ENCODE measurements around the gene TRIP4. TPM values are rescaled to one million over a fixed set of nuclear protein-coding genes. Genes with fewer than 3 reads are reported as not detected.
A peak's percentile ranks its signal among the peaks of the same experiment; 100 is the strongest.
"Not testable (repeated sequence)": the region's sequence is repeated elsewhere in the genome, so short reads cannot be mapped to it uniquely, and the experiment has no call there.

The TRIP4 gene
- total RNA-seq, 1 donor from 2014 or later, result 21.7 TPM

DNA sequence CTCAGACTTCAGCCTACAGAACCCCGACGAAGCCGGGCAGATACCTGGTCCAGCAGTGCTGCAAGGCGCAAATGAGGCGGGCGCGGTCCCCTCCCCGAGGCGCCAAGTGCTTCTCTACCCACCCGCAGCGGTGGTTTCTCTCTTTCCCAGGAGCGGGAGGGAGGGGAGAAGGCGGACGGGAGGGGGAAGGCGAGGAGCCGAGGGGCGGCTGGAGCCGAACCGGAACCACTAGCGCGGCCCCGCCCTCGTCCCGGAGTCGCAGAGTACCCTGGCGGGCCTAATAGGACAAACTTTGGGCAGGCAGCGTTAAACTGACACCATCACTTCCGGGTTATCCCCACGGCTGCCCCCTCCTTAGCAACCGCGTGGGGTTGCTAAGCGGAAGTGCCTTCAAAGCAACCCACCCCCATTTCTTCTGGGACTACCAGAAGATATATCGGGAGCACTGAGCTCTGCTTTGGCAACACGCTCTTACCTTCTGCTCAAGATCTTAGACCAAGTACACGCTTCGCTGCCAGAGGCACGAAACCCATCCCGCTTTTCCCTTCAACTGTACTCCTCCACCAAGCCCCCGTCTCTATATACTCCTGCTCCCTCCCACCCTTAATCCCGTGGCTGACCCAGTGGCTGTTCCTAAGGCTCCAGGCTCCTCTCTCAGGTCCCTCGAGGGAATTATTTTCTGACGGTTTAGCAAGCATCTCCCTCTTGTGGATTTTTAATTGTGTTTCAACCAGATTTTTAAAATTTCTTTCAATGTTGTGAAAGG is 31.5 kb upstream of the TRIP4 start, which contains the start of gene CSNK1G1:
TSS of gene CSNK1G1 (minus strand) at position 230 of the 766 bp plus-strand sequence. CDS start 55,674 bp downstream, outside the sequence.
- peak within 1 kb of the TSS; percentile 97 for H3K27ac Mint-ChIP-seq
- no peaks in the 10 kb centered on the region for H3K9me3 Mint-ChIP-seq
- peaks cover 19% of the 10 kb centered on the region for H3K4me1 Mint-ChIP-seq (ENCODE audit: low read depth)
- no peaks in the 10 kb centered on the region for H3K27me3 Mint-ChIP-seq (ENCODE audit: insufficient read depth)
- no peaks in the 10 kb centered on the region for H3K36me3 Mint-ChIP-seq (ENCODE audit: low read depth)
- intact Hi-C loops (cut with micrococcal nuclease), result loop anchor here (1.0 kb wide), 6 partner anchors 25 to 263 kb away; partner anchors contain the start of genes CIAO2A, PCLAF, PPIB and TRIP4
- peak; percentile 87 for DNase-seq (ENCODE audit: low spot score)
- peak within 1 kb of the TSS; percentile 96 for H3K4me3 Mint-ChIP-seq

GRCh38 chr15:64356710-64357040 is 31.0 kb upstream of the TRIP4 start:
- no peak for DNase-seq (ENCODE audit: low spot score)

GRCh38 chr15:64361259-64361658 is 26.4 kb upstream of the TRIP4 start:
- no peaks in the 10 kb centered on the region for H3K9me3 Mint-ChIP-seq
- no peak overlapping the region for H3K4me3 Mint-ChIP-seq
- intact Hi-C loops (cut with micrococcal nuclease), result no loop called here
- peaks cover 6% of the 10 kb centered on the region for H3K4me1 Mint-ChIP-seq (ENCODE audit: low read depth)
- H3K36me3 Mint-ChIP-seq (ENCODE audit: low read depth), result no peaks in the 10 kb centered on the region
- DNase-seq (ENCODE audit: low spot score), result no peak
- H3K27ac Mint-ChIP-seq, result no peak overlapping the region
- no peaks in the 10 kb centered on the region for H3K27me3 Mint-ChIP-seq (ENCODE audit: insufficient read depth)

More at GRCh38 chr15:64356710-64357040, 31.0 kb upstream of the TRIP4 start:
- Mint-ChIP-seq H3K4me3 (peak overlapping the region; percentile 96), H3K9me3 (no peaks in the 10 kb centered on the region), H3K4me1 (ENCODE audit: low read depth) (peaks cover 19% of the 10 kb centered on the region), H3K36me3 (ENCODE audit: low read depth) (no peaks in the 10 kb centered on the region), H3K27me3 (ENCODE audit: insufficient read depth) (no peaks in the 10 kb centered on the region), H3K27ac (peak overlapping the region; percentile 97)
- intact Hi-C loops (cut with micrococcal nuclease), result loop anchor here (1.0 kb wide), 6 partner anchors 25 to 263 kb away; partner anchors contain the start of genes CIAO2A, PCLAF, PPIB and TRIP4

- intact Hi-C loops (cut with micrococcal nuclease), result no loop called here
Measured at GRCh38 chr15:64369078-64369607, 18.5 kb upstream of the TRIP4 start.

DNA sequence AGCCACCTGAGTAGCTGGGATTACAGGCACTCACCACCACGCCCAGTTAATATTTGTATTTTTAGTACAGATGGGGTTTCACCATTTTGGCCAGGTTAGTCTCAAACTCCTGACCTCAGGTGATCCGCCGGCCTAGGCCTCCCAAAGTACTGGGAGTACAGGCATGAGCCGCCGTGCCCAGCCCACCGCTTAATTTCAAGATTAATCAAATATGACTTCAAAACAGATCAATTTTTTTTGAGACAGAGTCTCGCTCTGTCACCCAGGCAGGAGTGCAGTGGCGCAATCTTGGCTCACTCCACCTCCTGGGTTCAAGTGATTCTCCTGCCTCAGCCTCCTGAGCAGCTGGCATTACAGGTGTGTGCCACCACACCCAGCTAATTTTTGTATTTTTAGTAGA is 16.3 kb upstream of the TRIP4 start:
- H3K4me3 Mint-ChIP-seq; intact Hi-C loops (cut with micrococcal nuclease); H3K27ac Mint-ChIP-seq; H3K27me3 Mint-ChIP-seq (ENCODE audit: insufficient read depth); H3K9me3 Mint-ChIP-seq; DNase-seq (ENCODE audit: low spot score): not testable (repeated sequence)
- peaks cover 23% of the 10 kb centered on the region for H3K36me3 Mint-ChIP-seq (ENCODE audit: low read depth)
- peaks cover 13% of the 10 kb centered on the region for H3K4me1 Mint-ChIP-seq (ENCODE audit: low read depth)

More at GRCh38 chr15:64369078-64369607, 18.5 kb upstream of the TRIP4 start:
- peaks cover 13% of the 10 kb centered on the region for H3K4me1 Mint-ChIP-seq (ENCODE audit: low read depth)
- no peaks in the 10 kb centered on the region for H3K27me3 Mint-ChIP-seq (ENCODE audit: insufficient read depth)
- no peak overlapping the region for H3K4me3 Mint-ChIP-seq
- H3K27ac Mint-ChIP-seq, result no peak overlapping the region
- no peak for DNase-seq (ENCODE audit: low spot score)
- no peaks in the 10 kb centered on the region for H3K9me3 Mint-ChIP-seq
- peaks cover 16% of the 10 kb centered on the region for H3K36me3 Mint-ChIP-seq (ENCODE audit: low read depth)

DNA sequence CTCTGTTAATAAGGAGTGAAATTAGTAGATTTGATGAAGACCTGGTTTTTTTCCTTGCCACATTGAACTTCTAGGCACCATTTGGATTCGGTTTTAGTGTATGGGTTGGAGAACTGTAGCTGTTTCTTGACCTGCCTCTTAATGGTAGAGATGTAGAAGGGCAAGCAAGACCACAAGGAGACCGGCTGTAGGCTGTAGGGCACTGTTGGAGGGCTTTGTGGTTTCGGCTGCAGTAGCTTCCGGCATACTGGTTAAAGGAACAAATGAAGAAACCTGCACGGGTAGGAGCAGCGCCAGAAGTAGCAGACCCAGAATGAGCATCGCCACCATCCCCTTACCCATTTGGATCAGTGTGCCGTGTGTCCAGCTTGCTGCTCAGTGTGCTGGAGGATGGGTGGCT is 14.3 kb upstream of the TRIP4 start:
- no peaks in the 10 kb centered on the region for H3K9me3 Mint-ChIP-seq
- intact Hi-C loops (cut with micrococcal nuclease), result no loop called here
- no peaks in the 10 kb centered on the region for H3K27me3 Mint-ChIP-seq (ENCODE audit: insufficient read depth)
- peaks cover 24% of the 10 kb centered on the region for H3K36me3 Mint-ChIP-seq (ENCODE audit: low read depth)
- peak overlapping the region; percentile 61 for H3K4me3 Mint-ChIP-seq
- H3K27ac Mint-ChIP-seq, result peak overlapping the region; percentile 47
- DNase-seq (ENCODE audit: low spot score), result no peak
- H3K4me1 Mint-ChIP-seq (ENCODE audit: low read depth), result peaks cover 13% of the 10 kb centered on the region

DNA sequence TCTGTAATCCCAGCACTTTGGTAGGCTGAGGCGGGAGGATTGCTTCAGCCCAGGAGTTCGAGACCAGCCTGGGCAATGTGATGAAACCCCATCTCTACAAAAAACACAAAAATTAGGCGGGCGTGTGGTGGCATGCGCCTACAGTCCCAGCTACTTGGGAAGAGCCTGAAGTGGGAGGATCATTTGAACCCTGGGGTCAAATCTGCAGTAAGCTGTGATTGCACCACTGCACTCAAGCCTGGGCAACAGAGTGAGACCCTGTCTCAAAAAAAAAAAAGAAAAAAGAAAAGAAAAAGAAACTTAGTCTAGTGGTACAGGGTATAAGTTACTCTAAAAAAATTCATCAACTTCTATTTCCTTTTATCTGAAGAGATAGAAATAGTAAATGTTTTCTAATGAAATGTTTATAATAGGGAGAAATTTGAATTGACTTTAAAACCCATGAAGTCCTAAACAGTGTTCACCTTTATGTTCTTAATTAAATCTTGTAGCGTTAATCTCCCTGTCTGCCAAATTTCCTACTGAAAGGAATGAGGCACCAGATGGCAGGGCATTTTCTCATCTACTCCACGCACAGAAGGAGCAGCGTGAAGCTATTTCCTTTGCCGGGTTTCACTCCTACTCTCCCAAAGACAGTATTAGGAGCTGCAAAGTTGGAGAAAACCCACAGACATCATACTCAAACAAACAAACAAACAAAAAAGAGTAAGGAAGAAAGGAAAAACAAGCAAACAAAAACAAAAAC is 8.2 kb upstream of the TRIP4 start:
- no peak overlapping the region for H3K27ac Mint-ChIP-seq
- no peaks in the 10 kb centered on the region for H3K27me3 Mint-ChIP-seq (ENCODE audit: insufficient read depth)
- DNase-seq (ENCODE audit: low spot score), result no peak
- peak overlapping the region; percentile 94 for H3K4me3 Mint-ChIP-seq
- H3K36me3 Mint-ChIP-seq (ENCODE audit: low read depth), result peaks cover 10% of the 10 kb centered on the region
- no peaks in the 10 kb centered on the region for H3K9me3 Mint-ChIP-seq
- H3K4me1 Mint-ChIP-seq (ENCODE audit: low read depth), result peaks cover 16% of the 10 kb centered on the region
- intact Hi-C loops (cut with micrococcal nuclease), result loop anchor here (1.0 kb wide), 1 partner anchor 8 kb away; the partner anchor contains the start of gene TRIP4

- DNase-seq (ENCODE audit: low spot score); H3K36me3 Mint-ChIP-seq (ENCODE audit: low read depth); H3K27me3 Mint-ChIP-seq (ENCODE audit: insufficient read depth); H3K9me3 Mint-ChIP-seq: not testable (repeated sequence)
- Mint-ChIP-seq H3K4me3 (peak overlapping the region; percentile 94), H3K4me1 (ENCODE audit: low read depth) (peaks cover 16% of the 10 kb centered on the region), H3K27ac (peak overlapping the region; percentile 92)
- intact Hi-C loops (cut with micrococcal nuclease), result loop anchor here (2.0 to 5.0 kb wide), 2 partner anchors 169 to 548 kb away; partner anchors contain the start of gene HERC1
Measured at GRCh38 chr15:64380130-64380870, 7.3 kb upstream of the TRIP4 start.

DNA sequence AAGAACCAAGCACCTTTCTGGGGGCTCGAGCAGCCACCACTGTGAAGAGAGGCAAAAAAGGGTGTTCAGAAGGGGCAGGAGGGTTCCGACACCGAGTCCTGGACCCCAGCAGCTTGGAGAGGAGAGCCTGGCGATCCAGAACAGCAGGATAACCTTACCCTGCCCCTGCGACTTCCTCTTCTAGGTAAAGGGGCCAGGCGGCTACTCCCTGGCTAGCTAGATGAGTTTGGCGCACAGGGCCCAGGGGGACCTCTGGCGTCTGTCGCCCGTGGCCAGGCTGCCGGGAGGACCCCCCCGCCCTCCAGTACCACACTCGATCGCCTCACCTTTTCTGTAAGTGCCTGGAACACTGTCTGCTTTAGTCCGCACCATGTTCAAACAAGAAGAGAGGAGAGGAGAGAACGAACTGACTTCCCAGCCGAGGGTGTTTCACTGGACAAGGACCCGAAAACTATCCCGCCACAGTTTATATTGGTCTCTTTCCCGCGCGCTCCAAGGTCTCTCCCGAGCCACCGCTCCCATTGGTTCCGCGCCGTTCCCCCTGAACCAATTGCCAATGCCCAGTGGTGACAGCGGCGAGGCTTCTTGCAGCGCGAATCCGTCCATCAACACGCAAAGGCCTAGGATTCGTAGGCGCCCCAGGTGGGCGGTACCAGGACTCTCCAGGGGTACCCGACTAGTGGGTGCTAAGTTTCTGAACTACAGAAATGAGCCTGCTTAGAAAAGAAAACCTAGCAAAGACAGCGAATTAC is 6.5 kb upstream of the TRIP4 start, which contains the start of gene PCLAF:
TSS of gene PCLAF (minus strand) at position 442 of the 752 bp plus-strand sequence. CDS start at position 372, 70 bp downstream.
- peak; percentile 93 for DNase-seq (ENCODE audit: low spot score)
- Mint-ChIP-seq H3K4me3 (peak within 1 kb of the TSS; percentile 94), H3K36me3 (ENCODE audit: low read depth) (peaks cover 4% of the 10 kb centered on the region), H3K27me3 (ENCODE audit: insufficient read depth) (no peaks in the 10 kb centered on the region), H3K9me3 (no peaks in the 10 kb centered on the region), H3K4me1 (ENCODE audit: low read depth) (peaks cover 16% of the 10 kb centered on the region), H3K27ac (peak within 1 kb of the TSS; percentile 92)
- intact Hi-C loops (cut with micrococcal nuclease), result loop anchor here (1.0 to 5.0 kb wide), 5 partner anchors 25 to 549 kb away; partner anchors contain the start of genes CSNK1G1, HERC1 and PPIB

GRCh38 chr15:64383760-64384159 is 3.9 kb upstream of the TRIP4 start:
- intact Hi-C loops (cut with micrococcal nuclease), result loop anchor here (5.0 kb wide), 1 partner anchor 551 kb away; the partner anchor contains the start of gene HERC1
- H3K4me3 Mint-ChIP-seq, result no peak overlapping the region
- no peaks in the 10 kb centered on the region for H3K27me3 Mint-ChIP-seq (ENCODE audit: insufficient read depth)
- H3K36me3 Mint-ChIP-seq (ENCODE audit: low read depth), result peaks cover 7% of the 10 kb centered on the region
- H3K4me1 Mint-ChIP-seq (ENCODE audit: low read depth), result peaks cover 28% of the 10 kb centered on the region
- H3K9me3 Mint-ChIP-seq, result no peaks in the 10 kb centered on the region
- DNase-seq (ENCODE audit: low spot score), result no peak
- no peak overlapping the region for H3K27ac Mint-ChIP-seq

- no peaks in the 10 kb centered on the region for H3K27me3 Mint-ChIP-seq (ENCODE audit: insufficient read depth)
- intact Hi-C loops (cut with micrococcal nuclease), result loop anchor here (5.0 kb wide), 3 partner anchors 56 to 746 kb away; partner anchors contain the start of gene PDCD7
Measured at GRCh38 chr15:64386291-64386690, 1.3 kb upstream of the TRIP4 start.

More at GRCh38 chr15:64386291-64386690, 1.3 kb upstream of the TRIP4 start:
- no peak for DNase-seq (ENCODE audit: low spot score)
- Mint-ChIP-seq H3K4me3 (peak overlapping the region; percentile 64), H3K36me3 (ENCODE audit: low read depth) (peaks cover 6% of the 10 kb centered on the region), H3K9me3 (no peaks in the 10 kb centered on the region), H3K4me1 (ENCODE audit: low read depth) (peaks cover 25% of the 10 kb centered on the region), H3K27ac (no peak overlapping the region)

Measured in activated T-helper 1 cell treated with anti-CD3 and anti-CD28 coated beads, Interleukin-12 subunit alpha, Interleukin-12 subunit beta, Interleukin-2, Interleukin-4 antibody, amounts not matched to agents 30 ng/mL and 10 ng/mL and 1 ng/mL, durations not matched to agents 14 hours and 24 hours and 36 hours (primary cell).